OCI-LY1 (cell line): ENCODE results near the gene PGBD5.

Experiments
- CTCF ChIP-seq: fragments of 200-600 bp; sonication (generic), shearing (Covaris generic); IDR thresholded peaks from 2 replicates; pipeline ENCODE4 v1.5.1; 2017; ENCODE audit warnings: mild to moderate bottlenecking, antibody characterized with exemption, low read length, moderate library complexity, mixed read lengths
- EZH2 ChIP-seq: fragments of 200-600 bp; sonication (generic), shearing (Covaris generic); IDR thresholded peaks from 2 replicates; pipeline ENCODE4 v1.8.0; 2017; ENCODE audit warnings: borderline replicate concordance, mixed run types, mild to moderate bottlenecking, antibody characterized with exemption, low read length, moderate library complexity, mixed read lengths

- TF ChIP-seq CTCF = no peak
- TF ChIP-seq EZH2 = no peak
Observed at GRCh38 chr1:230377324-230377723, 48.8 kb downstream of the PGBD5 start.
